HG02852 (cell line): Measurements from ENCODE around the gene PHACTR2.
"Not testable (repeated sequence)": the region's sequence is repeated elsewhere in the genome, so short reads cannot be mapped to it uniquely, and the experiment has no call there.

Experiments
- ATAC-seq: cut with Tn5 transposase; IDR thresholded peaks from one replicate; pipeline ENCODE4 v1.9.1; 2021; ENCODE audit warnings: mild to moderate bottlenecking, moderate library complexity; ENCODE audit not compliant: unreplicated experiment

Gene PHACTR2

DNA sequence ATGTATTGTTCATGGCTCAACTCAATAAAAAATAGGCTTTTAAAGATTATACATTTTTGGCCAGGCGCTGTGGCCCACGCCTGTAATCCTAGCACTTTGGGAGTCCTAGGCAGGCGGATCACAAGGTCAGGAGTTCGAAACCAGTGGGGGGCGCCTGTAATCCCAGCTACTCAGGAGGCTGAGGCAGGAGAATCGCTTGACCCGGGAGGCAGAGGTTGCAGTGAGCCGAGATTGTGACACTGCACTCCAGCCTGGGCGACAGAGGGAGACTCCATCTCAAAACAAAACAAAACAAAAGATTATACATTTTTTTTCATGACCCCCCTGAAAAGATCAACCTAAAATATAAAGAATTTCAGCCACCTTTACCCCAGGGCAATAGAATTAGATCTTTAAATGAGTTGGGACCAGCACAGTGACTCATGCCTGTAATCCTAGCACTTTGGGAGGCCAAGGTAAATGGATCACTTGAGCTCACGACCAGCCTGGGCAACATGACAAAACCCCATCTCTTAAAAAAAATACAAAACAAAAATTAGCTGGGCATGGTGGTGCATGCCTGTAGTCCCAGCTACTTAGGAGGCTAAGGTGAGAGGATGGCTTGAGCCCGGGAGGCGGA lies 60.4 kb downstream of the PHACTR2 start:
- not testable (repeated sequence) for ATAC-seq

- ATAC-seq = no peak
Measured at GRCh38 chr6:143739341-143739851, 61.6 kb downstream of the PHACTR2 start.

GRCh38 chr6:143740213-143740612 lies 62.4 kb downstream of the PHACTR2 start:
- no peak for ATAC-seq

GRCh38 chr6:143741480-143741879 lies 63.7 kb downstream of the PHACTR2 start:
- ATAC-seq = no peak

DNA sequence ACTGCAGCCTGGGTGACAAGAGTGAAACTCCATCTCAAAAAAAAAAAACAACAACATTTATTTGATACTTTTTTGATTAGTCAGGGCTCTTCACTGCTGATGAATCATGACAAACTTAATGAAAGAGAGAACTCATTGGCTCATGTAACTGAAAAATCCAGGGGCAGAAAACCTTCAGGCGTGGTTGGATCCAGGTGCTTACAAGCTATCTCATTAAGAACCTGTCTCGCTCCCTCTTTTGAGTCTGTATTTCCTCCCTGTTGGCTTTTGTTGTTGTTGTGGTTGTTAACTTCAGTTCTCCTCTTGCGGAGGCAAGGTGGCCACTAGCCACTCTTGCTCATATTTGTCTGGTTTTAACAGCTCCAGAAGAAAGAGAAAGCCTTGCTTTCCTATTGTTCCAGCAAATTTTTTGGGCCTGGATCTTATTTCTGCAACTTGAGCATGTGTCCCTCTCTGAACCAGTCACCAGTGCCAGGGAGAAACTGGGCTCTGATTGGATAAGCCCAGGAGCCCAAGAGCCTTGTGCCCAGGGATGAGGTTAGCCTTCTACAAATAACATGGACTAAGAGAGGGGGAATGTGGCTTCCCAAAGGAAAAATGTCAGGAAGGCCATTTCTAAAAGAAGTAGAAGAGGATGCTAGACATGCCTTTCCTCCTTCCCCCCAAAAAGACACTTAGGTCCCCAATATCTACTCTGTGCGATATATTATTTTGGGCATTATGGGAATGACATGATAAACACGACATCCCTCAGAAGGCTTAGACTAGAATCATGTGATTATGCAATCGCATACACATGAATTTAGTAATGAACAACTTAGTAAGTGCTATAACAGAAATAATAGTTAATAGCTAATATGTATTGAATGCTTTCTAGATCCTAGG lies 64.5 kb downstream of the PHACTR2 start:
- no peak for ATAC-seq

GRCh38 chr6:143742955-143743255 lies 65.1 kb downstream of the PHACTR2 start:
- no peak for ATAC-seq

- ATAC-seq = no peak
Measured at GRCh38 chr6:143743301-143744166, 65.8 kb downstream of the PHACTR2 start.

GRCh38 chr6:143744551-143745165 lies 66.9 kb downstream of the PHACTR2 start:
- ATAC-seq = no peak

DNA sequence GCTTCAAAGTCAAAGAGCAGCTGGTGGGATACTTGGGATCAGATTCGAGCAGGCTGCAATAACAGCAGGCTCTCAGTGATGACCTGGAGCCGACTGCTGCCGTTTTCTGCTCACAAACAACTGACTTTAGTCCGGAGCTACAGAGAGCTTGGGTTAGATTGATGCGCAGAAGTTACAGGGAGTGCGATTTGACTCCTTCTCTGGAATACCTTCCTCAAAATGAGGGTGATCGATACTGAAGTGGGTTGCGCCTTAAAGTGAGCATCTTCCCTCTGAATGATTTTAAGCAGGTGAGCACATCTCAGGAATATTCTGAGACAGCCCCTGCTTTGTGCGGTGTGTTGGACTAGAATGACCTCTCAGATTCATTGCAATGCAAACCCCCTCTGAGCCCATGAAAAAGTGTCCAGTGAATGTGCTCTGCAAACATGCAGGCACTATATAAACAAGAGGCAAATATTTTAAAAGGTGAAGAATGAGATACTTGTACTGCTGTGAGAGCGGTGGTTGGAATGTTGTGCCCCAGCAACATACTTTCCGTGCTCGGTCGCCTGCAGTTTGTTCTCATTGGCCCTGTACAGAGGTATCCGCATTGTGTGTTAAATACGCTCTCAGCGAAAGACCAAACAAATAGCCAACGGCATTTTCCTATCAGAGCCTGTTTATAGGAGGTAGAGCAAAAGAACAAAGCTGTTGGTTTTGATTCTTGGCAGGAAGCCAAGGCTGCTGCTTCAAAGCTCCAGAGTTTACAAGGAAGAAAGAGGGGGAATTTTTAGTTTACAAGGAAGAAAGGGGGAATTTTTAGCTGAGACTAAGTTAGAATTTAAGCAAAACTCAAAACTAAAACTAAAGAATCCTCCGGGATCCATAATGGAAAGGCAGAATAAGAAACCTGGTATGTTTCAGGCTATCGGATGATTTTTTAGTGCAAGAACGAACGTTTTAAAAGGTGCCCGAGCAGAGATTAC lies 67.7 kb downstream of the PHACTR2 start:
- no peak for ATAC-seq

DNA sequence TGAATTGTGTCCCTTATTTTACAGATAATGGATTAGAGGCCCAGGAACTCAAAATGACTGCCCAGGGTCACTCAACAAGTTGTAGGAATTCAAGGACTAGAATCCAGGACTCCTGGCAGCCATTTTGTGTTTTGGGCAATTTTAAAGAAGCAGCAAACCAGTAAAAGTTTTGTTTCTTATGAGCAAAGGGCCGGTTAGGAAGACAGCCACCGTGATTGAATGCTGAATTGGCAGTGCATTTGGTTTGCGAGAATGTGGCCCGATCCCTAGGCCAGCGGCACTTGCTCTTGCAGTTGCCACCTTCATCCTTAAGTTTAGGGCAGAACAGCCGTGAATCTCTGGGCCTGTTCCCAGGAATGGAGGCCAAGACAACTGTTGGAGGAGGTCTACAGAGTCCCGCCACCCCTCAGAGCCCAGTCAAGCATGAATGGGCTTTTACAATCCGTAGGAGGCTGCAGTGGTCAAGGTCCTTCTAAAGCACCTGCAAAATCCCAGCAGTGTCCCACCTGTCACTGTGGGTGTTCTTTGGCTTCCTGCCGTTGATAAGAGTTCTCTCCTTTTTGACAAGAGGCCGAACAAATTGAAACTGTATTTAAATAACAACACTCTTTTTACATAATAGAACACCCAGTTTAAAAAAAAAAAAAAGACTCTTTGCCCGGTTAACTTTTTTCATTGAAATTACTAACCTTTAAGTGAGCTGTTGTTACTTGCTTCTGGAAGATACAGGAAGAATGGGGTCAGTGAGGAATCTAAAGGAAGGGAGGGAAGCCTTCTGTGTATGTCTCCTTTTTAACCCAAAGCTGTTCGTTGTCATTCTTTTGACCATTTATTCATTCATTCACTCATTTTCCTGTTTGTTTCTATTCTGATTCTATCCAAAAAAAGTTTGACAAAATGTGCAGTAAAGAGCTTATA lies 68.7 kb downstream of the PHACTR2 start:
- ATAC-seq = no peak

DNA sequence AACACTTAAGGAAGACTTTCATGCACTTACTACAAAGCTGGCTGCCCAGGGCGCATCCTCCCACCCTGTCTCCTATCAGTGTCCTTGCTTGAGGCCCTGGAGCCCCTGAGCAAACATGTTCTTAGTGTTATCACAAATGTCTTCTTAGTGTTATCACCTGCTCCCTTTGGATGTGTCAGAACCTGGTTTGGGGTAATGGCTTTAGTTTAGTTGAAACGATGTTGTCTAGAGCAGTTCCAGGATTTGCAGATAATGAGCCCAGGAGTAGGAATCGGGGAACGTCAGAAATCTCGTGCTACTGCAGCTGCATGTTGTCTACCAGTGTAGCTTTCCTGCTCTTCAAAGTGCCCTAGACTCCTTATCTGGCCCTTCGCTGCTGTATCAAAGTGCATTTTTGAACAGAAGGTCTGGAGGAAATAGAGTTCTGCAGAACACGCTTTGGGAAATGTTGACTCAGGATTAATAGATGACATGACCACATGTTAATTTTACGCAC lies 69.6 kb downstream of the PHACTR2 start:
- ATAC-seq = no peak

GRCh38 chr6:143749891-143750290 lies 72.1 kb downstream of the PHACTR2 start:
- no peak for ATAC-seq

DNA sequence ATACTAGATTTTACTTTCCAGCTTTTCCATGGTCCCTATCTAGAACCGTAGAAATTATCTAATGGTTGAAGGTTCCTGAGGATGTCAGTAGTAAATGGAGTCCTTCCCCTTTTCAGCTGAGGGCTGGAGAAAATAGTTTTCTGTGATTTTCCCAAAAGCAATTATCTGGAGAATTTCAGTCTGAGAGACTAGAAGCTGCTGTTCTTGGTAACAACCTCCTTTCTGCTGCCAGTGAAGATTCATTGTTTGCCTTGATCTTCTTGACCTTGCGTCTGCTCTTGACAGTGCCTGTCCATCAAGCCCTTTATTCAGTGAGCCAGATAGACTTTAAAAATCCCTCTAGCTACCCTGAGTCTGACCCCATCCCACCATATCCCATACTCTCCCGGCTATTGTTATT lies 73.1 kb downstream of the PHACTR2 start:
- ATAC-seq = no peak

GRCh38 chr6:143752459-143752858 lies 74.7 kb downstream of the PHACTR2 start:
- no peak for ATAC-seq

- ATAC-seq = no peak
Measured at GRCh38 chr6:143753678-143754077, 75.9 kb downstream of the PHACTR2 start.

- no peak for ATAC-seq
Measured at GRCh38 chr6:143754204-143754603, 76.4 kb downstream of the PHACTR2 start.

GRCh38 chr6:143755301-143755744 lies 77.6 kb downstream of the PHACTR2 start:
- no peak for ATAC-seq

GRCh38 chr6:143757346-143757832 lies 79.6 kb downstream of the PHACTR2 start:
- ATAC-seq = no peak
